Brain microvascular endothelial cell (primary cell): ENCODE results near the gene BCAR3.

Source experiments
- DNase-seq: peaks from one replicate; pipeline ENCODE4 v3.0.0-alpha.2; 2020
- H3K27ac ChIP-seq: fragments of 250-450 bp; sonication (Bioruptor Pico); 2 replicates; pipeline ENCODE4 v1.5.1; 2020; ENCODE audit warnings: mild to moderate bottlenecking, moderate library complexity
- H3K27me3 ChIP-seq: fragments of 250-450 bp; sonication (Bioruptor Pico); replicated peaks from 2 replicates; pipeline ENCODE4 v1.5.1; 2020; ENCODE audit warnings: mild to moderate bottlenecking
- H3K36me3 ChIP-seq: fragments of 250-450 bp; sonication (Bioruptor Pico); replicated peaks from 2 replicates; pipeline ENCODE4 v1.5.1; 2020; ENCODE audit warnings: mild to moderate bottlenecking
- H3K4me3 ChIP-seq: 2 replicates; pipeline ENCODE4 v1.5.1; 2011; ENCODE audit warnings: low read depth, mild to moderate bottlenecking, control low read depth, low read length, moderate library complexity
- CTCF ChIP-seq: IDR thresholded peaks from 2 replicates; pipeline ENCODE4 v1.5.1; 2011; ENCODE audit warnings: low read depth, mild to moderate bottlenecking, moderate library complexity, low read length, control low read depth, inconsistent platforms; ENCODE audit errors: missing control alignments
- in situ Hi-C: cut with HindIII; loops from 2 replicates; pipeline ENCODE4 v1.10.0; 2017; ENCODE audit warnings: low sequenced_read_pairs, low pct_ligation_motif_present

Gene BCAR3

DNA sequence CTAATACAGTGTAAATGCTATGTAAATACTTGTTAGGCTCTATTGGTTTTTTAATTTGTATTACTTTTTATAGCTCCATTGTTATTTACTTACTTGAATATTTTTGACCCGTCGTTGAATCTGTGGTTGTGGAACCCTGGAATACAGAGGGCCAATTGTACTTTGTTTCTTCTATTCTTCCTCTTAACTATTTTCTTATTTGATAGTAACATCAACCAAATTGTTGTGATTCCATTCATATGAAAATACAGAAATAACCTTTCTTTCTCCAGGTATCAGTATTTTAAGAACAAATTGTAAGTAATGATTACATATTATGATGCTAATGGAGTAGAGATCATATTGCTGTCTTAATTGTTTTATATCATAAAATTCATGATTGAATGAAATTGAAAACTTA is 160.0 kb downstream of the BCAR3 start:
- H3K27me3 ChIP-seq, result no peaks in the 10 kb centered on the region
- no peak for TF ChIP-seq CTCF
- H3K27ac ChIP-seq, result no peak overlapping the region
- H3K36me3 ChIP-seq, result no peaks in the 10 kb centered on the region
- in situ Hi-C loops, result no loop called here
- DNase-seq, result no peak
- no peak overlapping the region for H3K4me3 ChIP-seq

GRCh38 chr1:93519199-93519829 is 162.3 kb downstream of the BCAR3 start:
- H3K27ac ChIP-seq, result no peak overlapping the region
- no peak for TF ChIP-seq CTCF
- DNase-seq, result peak; percentile 9
- H3K4me3 ChIP-seq, result no peak overlapping the region
- no peaks in the 10 kb centered on the region for H3K36me3 ChIP-seq
- in situ Hi-C loops, result no loop called here
- no peaks in the 10 kb centered on the region for H3K27me3 ChIP-seq

DNA sequence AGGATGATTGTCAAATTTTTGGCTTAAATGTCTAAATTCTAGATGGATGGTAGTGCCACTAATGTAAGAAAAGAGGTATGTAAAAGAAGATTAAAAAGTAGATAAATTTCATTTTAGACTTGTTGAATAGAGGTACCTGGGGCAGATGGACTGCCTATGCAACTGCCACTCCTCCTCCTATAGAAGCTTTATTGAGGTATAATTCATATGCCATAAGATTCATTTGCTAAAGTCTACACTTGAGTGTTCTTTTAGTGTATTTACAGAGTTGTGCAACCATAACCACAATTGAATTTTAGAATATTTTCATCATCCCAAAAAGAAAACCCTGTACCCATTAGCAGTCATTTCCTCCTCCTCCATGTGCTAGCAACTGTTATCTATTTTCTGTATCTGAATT is 163.1 kb downstream of the BCAR3 start:
- Histone ChIP-seq H3K4me3 (no peak overlapping the region), H3K27me3 (no peaks in the 10 kb centered on the region), H3K27ac (no peak overlapping the region), H3K36me3 (no peaks in the 10 kb centered on the region)
- no peak for TF ChIP-seq CTCF
- no peak for DNase-seq
- in situ Hi-C loops, result no loop called here

DNA sequence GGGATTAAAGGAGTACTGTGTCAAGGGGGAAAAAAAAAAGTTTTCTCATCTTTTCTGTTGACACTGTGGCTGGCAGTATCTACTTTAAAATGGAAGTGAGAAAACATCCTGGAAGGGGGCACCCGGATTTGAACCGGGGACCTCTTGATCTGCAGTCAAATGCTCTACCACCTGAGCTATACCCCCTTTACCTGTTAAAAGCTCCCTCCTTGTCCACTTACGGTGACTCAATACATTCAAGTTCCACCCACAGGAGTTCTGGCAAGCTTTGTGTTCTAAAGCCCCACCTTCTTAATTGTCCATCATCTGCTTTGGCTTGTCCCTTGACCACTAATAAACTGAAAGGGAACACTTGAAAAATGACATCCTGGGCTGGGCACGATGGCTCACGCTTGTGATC is 165.5 kb downstream of the BCAR3 start:
- no peaks in the 10 kb centered on the region for H3K36me3 ChIP-seq
- H3K27ac ChIP-seq, result no peak overlapping the region
- TF ChIP-seq CTCF, result no peak
- in situ Hi-C loops, result no loop called here
- H3K4me3 ChIP-seq, result no peak overlapping the region
- no peak for DNase-seq
- no peaks in the 10 kb centered on the region for H3K27me3 ChIP-seq
